Effector CD8-positive, alpha-beta T cell (primary cell): Measurements from ENCODE around the gene CENPV.
"Not testable (repeated sequence)": the region's sequence is repeated elsewhere in the genome, so short reads cannot be mapped to it uniquely, and the experiment has no call there.

Source experiments
- DNase-seq: peaks from one replicate; lab custom pipeline; 2025; lab: John Stamatoyannopoulos, UW
- total RNA-seq, 4 experiments: gene quantifications; one replicate each; lab custom pipeline; 2026; lab: John Stamatoyannopoulos, UW

CENPV gene
- 7.8 to 17.6 (median 15.3) reads per million in 4 experiments for total RNA-seq

DNA sequence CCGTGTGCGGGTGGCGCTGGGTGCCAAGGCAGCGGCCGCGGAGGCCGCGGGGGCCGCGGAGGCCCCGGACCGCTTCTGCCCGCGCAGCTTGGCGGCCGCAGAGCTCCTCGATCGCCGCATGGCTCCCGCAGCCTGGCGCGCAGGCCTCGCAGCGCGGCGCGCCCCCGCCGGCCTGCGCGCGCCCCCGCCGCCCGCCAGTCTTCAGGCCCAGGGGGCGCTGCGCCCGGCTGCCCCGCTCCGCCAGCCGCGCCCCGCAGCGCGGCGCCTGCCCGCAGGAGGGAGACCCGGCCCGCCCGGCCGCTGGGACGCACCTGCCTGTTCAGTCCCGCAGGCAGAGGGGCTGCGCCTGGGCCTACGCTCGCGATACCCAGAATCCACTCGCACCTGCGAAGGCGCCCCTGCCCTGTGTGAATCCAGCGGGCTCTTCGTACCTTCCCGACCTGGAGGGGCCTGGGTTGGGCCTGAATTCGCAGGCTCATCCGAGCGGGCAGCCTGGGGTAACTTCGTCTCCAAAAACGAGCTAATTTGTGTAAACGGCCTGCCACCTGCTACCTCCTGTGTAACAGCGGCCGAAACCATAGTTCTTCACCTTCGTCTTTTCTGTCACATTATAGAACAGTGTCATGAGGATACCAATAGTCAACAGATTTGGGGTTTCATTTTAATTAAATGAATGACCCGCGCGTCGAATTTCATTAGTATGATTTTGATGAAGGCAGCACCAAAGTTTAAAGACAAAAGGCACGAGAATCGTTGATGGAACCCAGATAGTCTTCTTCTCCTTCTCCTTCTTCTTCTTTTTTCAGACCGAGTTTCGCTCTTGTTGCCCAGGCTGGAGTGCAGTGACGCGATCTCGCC, at the start of gene CENPV:
Gene CENPV, minus strand, starts transcription at position 153 of the 858 bp plus-strand sequence. Its CDS starts 33 bp downstream, at position 120.
- DNase-seq = peak; percentile 59

- no peak for DNase-seq
Observed at GRCh38 chr17:16398270-16399267, 45.3 kb upstream of the CENPV start.

- not testable (repeated sequence) for DNase-seq
Observed at GRCh38 chr17:16396693-16397092, 43.4 kb upstream of the CENPV start.

GRCh38 chr17:16395887-16396286, 42.6 kb upstream of the CENPV start:
- DNase-seq = not testable (repeated sequence)

- not testable (repeated sequence) for DNase-seq
Observed at GRCh38 chr17:16392491-16392890, 39.2 kb upstream of the CENPV start.

GRCh38 chr17:16391451-16391850, 38.2 kb upstream of the CENPV start:
- DNase-seq = no peak

GRCh38 chr17:16386126-16386507, 32.8 kb upstream of the CENPV start:
- not testable (repeated sequence) for DNase-seq

DNA sequence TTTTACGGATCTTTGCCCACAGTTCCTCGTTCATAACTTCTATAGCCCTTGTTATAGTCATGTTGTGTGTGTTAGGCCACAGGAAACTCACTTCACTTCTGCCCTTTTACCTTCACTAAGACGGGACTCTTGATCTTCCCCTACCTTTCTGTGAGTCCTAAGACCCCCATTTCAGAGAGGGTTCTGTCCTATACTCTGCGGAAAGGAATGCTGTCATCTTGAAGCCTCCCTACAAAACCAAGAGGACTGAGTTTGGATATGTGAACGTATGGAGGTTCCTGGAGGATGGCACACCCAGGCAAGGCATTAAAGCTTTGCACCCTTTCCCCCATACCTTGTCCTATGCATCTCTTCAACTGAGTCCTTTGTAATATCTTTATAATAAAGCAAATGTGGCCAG, 31.3 kb upstream of the CENPV start:
- no peak for DNase-seq

- no peak for DNase-seq
Observed at GRCh38 chr17:16383772-16384287, 30.6 kb upstream of the CENPV start.

- no peak for DNase-seq
Observed at GRCh38 chr17:16383216-16383615, 29.9 kb upstream of the CENPV start.

DNA sequence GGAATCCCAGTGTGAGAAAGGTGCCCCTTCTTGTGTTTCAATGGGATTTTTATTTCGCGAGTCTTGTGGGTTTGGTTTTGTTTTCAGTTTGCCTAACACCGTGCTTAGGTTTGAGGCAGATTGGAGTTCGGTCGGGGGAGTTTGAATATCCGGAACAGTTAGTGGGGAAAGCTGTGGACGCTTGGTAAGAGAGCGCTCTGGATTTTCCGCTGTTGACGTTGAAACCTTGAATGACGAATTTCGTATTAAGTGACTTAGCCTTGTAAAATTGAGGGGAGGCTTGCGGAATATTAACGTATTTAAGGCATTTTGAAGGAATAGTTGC, 28.2 kb upstream of the CENPV start:
- no peak for DNase-seq

- peak; percentile 91 for DNase-seq
Observed at GRCh38 chr17:16380640-16381495, 27.6 kb upstream of the CENPV start, which contains the start of gene UBB. Gene UBB, plus strand, starts transcription at chr17:16381091. Its CDS starts 817 bp downstream, at chr17:16381908.

GRCh38 chr17:16379654-16380053, 26.4 kb upstream of the CENPV start:
- DNase-seq = no peak

GRCh38 chr17:16378636-16379282, 25.5 kb upstream of the CENPV start:
- no peak for DNase-seq

GRCh38 chr17:16377941-16378341, 24.7 kb upstream of the CENPV start:
- no peak for DNase-seq

DNA sequence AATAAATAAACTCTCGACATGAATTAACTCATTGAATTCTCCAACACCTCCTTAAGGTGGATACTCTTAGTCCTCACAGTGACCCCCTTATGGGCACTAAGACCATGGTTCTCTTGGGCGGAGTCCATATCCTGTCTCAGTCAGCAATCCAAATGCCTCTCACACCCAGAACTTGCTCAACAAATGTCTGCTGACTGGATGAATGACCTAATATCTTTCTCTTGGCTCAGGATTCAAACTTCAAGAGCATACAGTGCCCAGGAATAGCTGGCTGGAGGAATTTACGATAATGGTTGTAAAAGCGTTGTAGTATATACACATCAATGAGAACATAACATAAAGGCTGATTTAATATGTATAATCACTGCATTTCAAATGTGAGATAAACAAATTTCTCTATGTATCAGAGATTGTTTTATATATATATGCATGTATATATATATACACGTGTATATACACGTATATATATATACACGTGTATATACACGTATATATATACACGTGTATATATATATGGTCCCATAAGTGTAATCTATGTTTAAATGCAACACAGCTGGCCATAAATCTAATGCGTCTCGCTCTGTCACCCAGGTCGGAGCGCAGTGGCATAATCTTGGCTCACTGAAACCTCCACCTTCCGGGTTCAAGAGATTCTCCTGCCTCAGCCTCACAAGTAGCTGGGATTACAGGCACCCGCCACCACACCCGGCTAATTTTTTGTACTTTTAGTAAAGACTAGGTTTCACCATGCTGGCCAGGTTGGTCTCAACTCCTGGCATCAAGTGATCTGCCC, 21.1 kb upstream of the CENPV start:
- DNase-seq = no peak

- DNase-seq = no peak
Observed at GRCh38 chr17:16371742-16372141, 18.5 kb upstream of the CENPV start.

DNA sequence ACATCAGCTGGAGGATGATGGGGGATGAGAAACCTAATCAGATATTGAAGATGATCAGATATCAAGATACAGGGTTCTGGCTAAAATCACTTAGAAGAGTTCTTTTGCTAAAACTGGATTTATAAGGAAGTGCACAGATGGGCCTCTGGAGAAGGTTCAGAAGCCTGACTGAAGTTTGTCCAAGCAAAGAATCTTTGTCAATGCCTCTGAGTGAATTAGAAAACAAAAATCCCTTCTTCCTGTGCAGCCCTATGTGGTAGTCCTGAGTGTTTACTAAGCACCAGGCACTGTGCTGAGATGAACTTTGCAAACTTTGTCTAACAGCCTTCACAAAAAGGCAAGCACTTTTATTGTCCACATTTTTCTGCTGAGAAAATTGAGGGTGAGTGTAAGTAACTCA, 11.4 kb upstream of the CENPV start:
- no peak for DNase-seq

GRCh38 chr17:16363749-16364536, 10.7 kb upstream of the CENPV start:
- DNase-seq = peak; percentile 62
